OCI-LY3 (cell line): ENCODE measurements around the gene CAMKK1.

Experiments
- H2AFZ ChIP-seq: fragments of 200-600, 300-600 bp; shearing (Covaris generic); 2 replicates; pipeline ENCODE4 v1.6.0; 2014; ENCODE audit warnings: antibody characterized with exemption, low read depth, low read length
- H3K27ac ChIP-seq: fragments of 200-600, 300-600 bp; sonication (generic); 2 replicates; pipeline ENCODE4 v1.5.1; 2014; ENCODE audit warnings: mild to moderate bottlenecking, low read length, moderate library complexity, mixed read lengths
- H3K27me3 ChIP-seq: fragments of 200-600, 300-600 bp; sonication (generic); 2 replicates; pipeline ENCODE4 v1.6.1; 2014; ENCODE audit warnings: low read depth, low read length, mixed read lengths
- H3K36me3 ChIP-seq: fragments of 200-600, 300-600 bp; sonication (generic); replicated peaks from 2 replicates; pipeline ENCODE3; 2014; ENCODE audit warnings: low read depth, low read length, mixed read lengths
- H3K4me1 ChIP-seq: fragments of 300-600, 200-600 bp; sonication (generic); 2 replicates; pipeline ENCODE4 v1.6.1; 2014; ENCODE audit warnings: low read length, mixed read lengths
- H3K4me2 ChIP-seq: fragments of 200-600, 300-600 bp; sonication (generic); 2 replicates; pipeline ENCODE4 v1.6.1; 2014; ENCODE audit warnings: low read length, mixed read lengths
- H3K4me3 ChIP-seq: fragments of 300-600, 200-600 bp; sonication (generic); 2 replicates; pipeline ENCODE4 v1.5.1; 2014; ENCODE audit warnings: antibody characterized with exemption, mild to moderate bottlenecking, low read length, moderate library complexity
- H3K79me2 ChIP-seq: fragments of 300-600, 200-600 bp; shearing (Covaris generic); 2 replicates; pipeline ENCODE4 v1.6.1; 2014; ENCODE audit warnings: mild to moderate bottlenecking, low read length, mixed read lengths
- H3K9ac ChIP-seq: fragments of 300-600, 200-600 bp; shearing (Covaris generic); 2 replicates; pipeline ENCODE4 v1.6.0; 2014; ENCODE audit warnings: mild to moderate bottlenecking, low read length, moderate library complexity
- H3K9me3 ChIP-seq: fragments of 200-600, 300-600 bp; shearing (Covaris generic); 2 replicates; pipeline ENCODE4 v1.6.1; 2014; ENCODE audit warnings: low read length, mixed read lengths; ENCODE audit not compliant: insufficient read depth
- H4K20me1 ChIP-seq: fragments of 200-600, 300-600 bp; sonication (generic); 2 replicates; pipeline ENCODE4 v1.6.1; 2016; ENCODE audit warnings: low read length, mixed read lengths; ENCODE audit not compliant: insufficient read depth
- CTCF ChIP-seq: fragments of 200-600, 300-600 bp; sonication (generic); IDR thresholded peaks from 2 replicates; pipeline ENCODE4 v1.5.1; 2014; ENCODE audit warnings: antibody characterized with exemption, low read length, low read depth
- EZH2phosphoT487 ChIP-seq: fragments of 200-600 bp; shearing (Covaris generic); IDR thresholded peaks from 2 replicates; pipeline ENCODE4 v1.6.1; 2018; ENCODE audit warnings: antibody characterized with exemption, mixed run types, low read depth

CAMKK1 gene

GRCh38 chr17:3812284-3812683 is 80.6 kb downstream of the CAMKK1 start:
- H3K4me1 ChIP-seq, result no peaks in the 10 kb centered on the region
- no peaks in the 10 kb centered on the region for H4K20me1 ChIP-seq
- no peaks in the 10 kb centered on the region for H3K27me3 ChIP-seq
- no peak overlapping the region for H3K4me3 ChIP-seq
- no peak overlapping the region for H3K4me2 ChIP-seq
- no peak overlapping the region for H3K27ac ChIP-seq
- no peaks in the 10 kb centered on the region for H3K79me2 ChIP-seq
- no peaks in the 10 kb centered on the region for H3K9me3 ChIP-seq
- no peak for TF ChIP-seq EZH2phosphoT487
- TF ChIP-seq CTCF, result no peak
- H2AFZ ChIP-seq, result no peak overlapping the region
- no peak overlapping the region for H3K9ac ChIP-seq
- H3K36me3 ChIP-seq, result peaks cover 5% of the 10 kb centered on the region
